GM12878 (cell line): Measurements from ENCODE around the gene ZSWIM6.

Experiments used
- CTCF ChIP-seq, 3 experiments: IDR thresholded peaks in 2 of 3; conservative IDR thresholded peaks in 1 of 3; 2 replicates each; pipeline ENCODE4 v1.5.1; 2011; ENCODE audit warnings: low read depth in 3 of 3, low read length in 3 of 3, mild to moderate bottlenecking in 3 of 3, control low read depth in 2 of 3, moderate library complexity in 2 of 3, inconsistent platforms in 1 of 3, mixed read lengths in 1 of 3; ENCODE audit not compliant: control insufficient read depth in 2 of 3, insufficient read depth in 1 of 3; ENCODE audit errors: extremely low read depth in 1 of 3
- NFIC ChIP-seq: IDR thresholded peaks from 2 replicates; pipeline ENCODE4 v1.6.1; 2012; ENCODE audit warnings: low read depth, mild to moderate bottlenecking, inconsistent platforms, low read length, moderate library complexity
- NFYB ChIP-seq: IDR thresholded peaks from 2 replicates; pipeline ENCODE4 v1.6.1; 2011; ENCODE audit warnings: low read depth, mild to moderate bottlenecking, low read length, improper control_type of control experiment, moderate library complexity; ENCODE audit not compliant: insufficient read depth
- SRF ChIP-seq, 2 experiments: IDR thresholded peaks; 2 replicates each; pipeline ENCODE4 v1.6.1; 2011; ENCODE audit warnings: low read depth in 2 of 2, low read length in 2 of 2, mild to moderate bottlenecking in 1 of 2, moderate library complexity in 1 of 2
- ZNF24 ChIP-seq: fragments of 450-650 bp; IDR thresholded peaks from 2 replicates; pipeline ENCODE4 v1.6.1; 2017; ENCODE audit warnings: antibody characterized with exemption, mild to moderate bottlenecking
- ZNF687 ChIP-seq: fragments of 450-650 bp; IDR thresholded peaks from 2 replicates; pipeline ENCODE4 v1.6.1; 2017; ENCODE audit warnings: mild to moderate bottlenecking, moderate library complexity

- TF ChIP-seq NFYB = no peak
- TF ChIP-seq ZNF687 = no peak
- no peak for TF ChIP-seq NFIC
- no peak for TF ChIP-seq SRF (IDR thresholded peaks at IDR 0.05; ENCODE audit: low read depth in 2 of 2, low read length in 2 of 2)
- no peak for TF ChIP-seq ZNF24
- TF ChIP-seq CTCF (IDR thresholded peaks at IDR 0.05 in 2 of 3, conservative IDR thresholded peaks at IDR 0.05 in 1 of 3; ENCODE audit: control insufficient read depth in 2 of 3, extremely low read depth in 1 of 3, insufficient read depth in 1 of 3, low read depth in 3 of 3, low read length in 3 of 3) = no peak
Observed at GRCh38 chr5:61311836-61312808, 19.9 kb upstream of the ZSWIM6 start.
